WTC11 (cell line): ENCODE results near the gene GRM7. TPM values are rescaled to one million over a fixed set of nuclear protein-coding genes. Genes with fewer than 3 reads are reported as not detected.

ENCODE experiments used
- ATAC-seq: fragments of 200-7000 bp; cut with Tn5 transposase; 2 replicates; pipeline ENCODE4 v1.10.0; 2021; ENCODE audit warnings: mild to moderate bottlenecking, moderate library complexity
- CTCF ChIA-PET: fragments of 300-600 bp; sonication (Branson Sonifier 250); formaldehyde crosslinking; loops from one replicate; lab custom pipeline; 2021; ENCODE audit warnings: antibody characterized with exemption; lab: Charles Lee
- POLR2A ChIA-PET: fragments of 350-600 bp; sonication (Branson Sonifier 250); formaldehyde crosslinking; loops from one replicate; lab custom pipeline; 2021; ENCODE audit warnings: antibody characterized with exemption; lab: Charles Lee
- DNase-seq: peaks from one replicate; pipeline ENCODE4 v3.0.0; 2021; ENCODE audit warnings: low spot score
- H3K27ac Mint-ChIP-seq: 2 replicates; pipeline ENCODE4 v1.8.0; 2021; ENCODE audit warnings: mixed read lengths
- H3K27me3 Mint-ChIP-seq: 2 replicates; pipeline ENCODE4 v1.8.0; 2021; ENCODE audit warnings: low read depth, mild to moderate bottlenecking, moderate library complexity, mixed read lengths
- H3K36me3 Mint-ChIP-seq: 2 replicates; pipeline ENCODE4 v1.8.0; 2021; ENCODE audit warnings: mixed read lengths
- H3K4me1 Mint-ChIP-seq: 2 replicates; pipeline ENCODE4 v1.8.0; 2022; ENCODE audit warnings: mixed read lengths
- H3K4me3 Mint-ChIP-seq: 2 replicates; pipeline ENCODE4 v1.8.0; 2021; ENCODE audit warnings: mild to moderate bottlenecking, moderate library complexity, mixed read lengths
- H3K9me3 Mint-ChIP-seq: 2 replicates; pipeline ENCODE4 v1.8.0; 2021; ENCODE audit warnings: mixed read lengths
- ARID4B ChIP-seq: sonication (generic); formaldehyde crosslinking; IDR thresholded peaks from 2 replicates; pipeline ENCODE4 v1.8.0; 2023; ENCODE audit warnings: missing genetic modification reagents, mild to moderate bottlenecking, borderline replicate concordance
- ATF3 ChIP-seq: sonication (generic); formaldehyde crosslinking; conservative IDR thresholded peaks from 2 replicates; pipeline ENCODE4 v1.8.1; 2022; ENCODE audit warnings: mild to moderate bottlenecking, missing genetic modification reagents
- CBFB ChIP-seq: sonication (generic); formaldehyde crosslinking; IDR thresholded peaks from 2 replicates; pipeline ENCODE4 v1.8.1; 2022; ENCODE audit warnings: mild to moderate bottlenecking, low read depth, missing genetic modification reagents
- CREB1 ChIP-seq: sonication (generic); formaldehyde crosslinking; IDR thresholded peaks from 2 replicates; pipeline ENCODE4 v1.8.0; 2023; ENCODE audit warnings: mild to moderate bottlenecking, missing genetic modification reagents
- E2F5 ChIP-seq: sonication (generic); formaldehyde crosslinking; IDR thresholded peaks from 2 replicates; pipeline ENCODE4 v1.8.1; 2022; ENCODE audit warnings: mild to moderate bottlenecking, moderate library complexity, missing genetic modification reagents
- ESRRA ChIP-seq: sonication (generic); formaldehyde crosslinking; IDR thresholded peaks from 2 replicates; pipeline ENCODE4 v1.8.1; 2022; ENCODE audit warnings: mild to moderate bottlenecking, missing genetic modification reagents, borderline replicate concordance
- HMGA2 ChIP-seq: fragments of 250-450 bp; sonication (Bioruptor Pico); IDR thresholded peaks from 2 replicates; pipeline ENCODE4 v1.4.0; 2021; ENCODE audit warnings: mild to moderate bottlenecking, moderate library complexity
- KAT7 ChIP-seq: sonication (generic); formaldehyde crosslinking; IDR thresholded peaks from 2 replicates; pipeline ENCODE4 v1.8.1; 2023; ENCODE audit warnings: missing genetic modification reagents, mild to moderate bottlenecking, borderline replicate concordance
- NR1H2 ChIP-seq: sonication (generic); formaldehyde crosslinking; IDR thresholded peaks from 2 replicates; pipeline ENCODE4 v1.9.0; 2021; ENCODE audit warnings: mild to moderate bottlenecking, moderate library complexity, missing genetic modification reagents
- SOX15 ChIP-seq: fragments of 250-450 bp; sonication (Bioruptor Pico); IDR thresholded peaks from 2 replicates; pipeline ENCODE4 v1.9.0; 2021; ENCODE audit warnings: mild to moderate bottlenecking
- STAT6 ChIP-seq: sonication (generic); formaldehyde crosslinking; conservative IDR thresholded peaks from 2 replicates; pipeline ENCODE4 v1.8.1; 2023; ENCODE audit warnings: mild to moderate bottlenecking, low read depth, missing genetic modification reagents, moderate library complexity
- TEAD1 ChIP-seq: sonication (generic); formaldehyde crosslinking; IDR thresholded peaks from 2 replicates; pipeline ENCODE4 v1.8.0; 2022; ENCODE audit warnings: mild to moderate bottlenecking, missing genetic modification reagents
- ZNF138 ChIP-seq: sonication (generic); formaldehyde crosslinking; conservative IDR thresholded peaks from 2 replicates; pipeline ENCODE4 v1.8.1; 2022; ENCODE audit warnings: mild to moderate bottlenecking, moderate library complexity, missing genetic modification reagents
- ZNF416 ChIP-seq: fragments of 250-450 bp; sonication (Bioruptor Pico); IDR thresholded peaks from 2 replicates; pipeline ENCODE4 v1.9.0; 2021; ENCODE audit warnings: mild to moderate bottlenecking, inconsistent platforms
- total RNA-seq: library from RNA; stranded (reverse); gene quantifications from 3 replicates; pipeline ENCODE4 v1.2.3, GENCODE V29; 2021
- TF ChIP-seq, protein P1 (sequence below): sonication (generic); formaldehyde crosslinking; IDR thresholded peaks from 2 replicates; pipeline ENCODE4 v1.8.1; 2023; ENCODE audit warnings: mild to moderate bottlenecking, missing genetic modification reagents, moderate library complexity
- TF ChIP-seq, protein P2 (sequence below): sonication (generic); formaldehyde crosslinking; IDR thresholded peaks from 2 replicates; pipeline ENCODE4 v1.8.1; 2022; ENCODE audit warnings: low read depth, mild to moderate bottlenecking, moderate library complexity, missing genetic modification reagents, borderline replicate concordance
- TF ChIP-seq, protein P3 (sequence below): sonication (generic); formaldehyde crosslinking; IDR thresholded peaks from 2 replicates; pipeline ENCODE4 v1.8.0; 2022; ENCODE audit warnings: mild to moderate bottlenecking, missing genetic modification reagents

Gene GRM7
- total RNA-seq, 1 experiment from 2014 or later: 0.42 TPM

DNA sequence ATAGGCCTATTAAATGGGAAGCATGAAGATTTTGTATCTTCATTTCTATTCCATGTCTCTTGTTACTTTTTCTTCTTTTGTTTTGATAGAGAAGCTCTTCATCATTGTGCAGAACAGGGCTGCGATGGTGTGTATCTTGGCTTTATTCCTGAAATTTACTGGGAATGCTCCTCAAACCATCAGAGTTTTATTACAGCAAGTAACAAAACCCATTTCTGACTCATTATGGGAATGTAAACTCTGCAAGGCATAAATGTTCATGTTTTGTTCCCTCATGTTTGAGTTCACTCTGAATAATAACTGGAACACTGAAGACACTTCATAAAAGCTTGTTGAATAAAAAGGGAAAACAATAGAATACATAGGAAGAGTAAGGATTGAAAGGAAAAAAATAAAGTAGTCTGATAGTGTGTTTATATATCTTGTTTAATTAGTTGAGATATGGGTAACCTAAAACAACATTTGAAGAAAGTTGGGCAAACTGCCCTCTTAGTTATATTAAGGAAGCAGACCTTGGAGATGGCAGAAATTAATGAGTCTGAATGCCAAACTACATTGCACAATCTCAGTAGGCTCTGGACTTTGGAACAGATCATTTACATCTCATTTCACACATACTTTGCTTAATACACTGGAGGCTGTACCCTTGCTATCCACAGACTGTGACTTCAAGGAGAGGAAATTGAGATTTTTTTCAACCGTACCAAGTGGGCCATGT is 521.5 kb downstream of the GRM7 start:
- no peak for TF ChIP-seq ARID4B (CRISPR knock-in tag)
- TF ChIP-seq, protein P1, sequence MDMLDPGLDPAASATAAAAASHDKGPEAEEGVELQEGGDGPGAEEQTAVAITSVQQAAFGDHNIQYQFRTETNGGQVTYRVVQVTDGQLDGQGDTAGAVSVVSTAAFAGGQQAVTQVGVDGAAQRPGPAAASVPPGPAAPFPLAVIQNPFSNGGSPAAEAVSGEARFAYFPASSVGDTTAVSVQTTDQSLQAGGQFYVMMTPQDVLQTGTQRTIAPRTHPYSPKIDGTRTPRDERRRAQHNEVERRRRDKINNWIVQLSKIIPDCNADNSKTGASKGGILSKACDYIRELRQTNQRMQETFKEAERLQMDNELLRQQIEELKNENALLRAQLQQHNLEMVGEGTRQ: no peak
- no peak for TF ChIP-seq NR1H2 (CRISPR knock-in tag)
- no peak for TF ChIP-seq ZNF416
- no peak for TF ChIP-seq HMGA2 (CRISPR knock-in tag)
- no peak for TF ChIP-seq CREB1 (CRISPR knock-in tag)
- no peak for TF ChIP-seq ESRRA (CRISPR knock-in tag)
- TF ChIP-seq KAT7 (CRISPR knock-in tag): no peak
- no peak for TF ChIP-seq STAT6 (CRISPR knock-in tag)
- TF ChIP-seq, protein P2, sequence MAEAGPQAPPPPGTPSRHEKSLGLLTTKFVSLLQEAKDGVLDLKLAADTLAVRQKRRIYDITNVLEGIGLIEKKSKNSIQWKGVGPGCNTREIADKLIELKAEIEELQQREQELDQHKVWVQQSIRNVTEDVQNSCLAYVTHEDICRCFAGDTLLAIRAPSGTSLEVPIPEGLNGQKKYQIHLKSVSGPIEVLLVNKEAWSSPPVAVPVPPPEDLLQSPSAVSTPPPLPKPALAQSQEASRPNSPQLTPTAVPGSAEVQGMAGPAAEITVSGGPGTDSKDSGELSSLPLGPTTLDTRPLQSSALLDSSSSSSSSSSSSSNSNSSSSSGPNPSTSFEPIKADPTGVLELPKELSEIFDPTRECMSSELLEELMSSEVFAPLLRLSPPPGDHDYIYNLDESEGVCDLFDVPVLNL: no peak
- no peak for TF ChIP-seq ATF3 (CRISPR knock-in tag)
- no peak for TF ChIP-seq ZNF138 (CRISPR knock-in tag)
- no peak for TF ChIP-seq SOX15 (CRISPR knock-in tag)
- no peak for TF ChIP-seq TEAD1 (CRISPR knock-in tag)
- TF ChIP-seq E2F5: no peak
- TF ChIP-seq CBFB (CRISPR knock-in tag): no peak
- TF ChIP-seq, protein P3, sequence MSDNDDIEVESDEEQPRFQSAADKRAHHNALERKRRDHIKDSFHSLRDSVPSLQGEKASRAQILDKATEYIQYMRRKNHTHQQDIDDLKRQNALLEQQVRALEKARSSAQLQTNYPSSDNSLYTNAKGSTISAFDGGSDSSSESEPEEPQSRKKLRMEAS (CRISPR knock-in tag): no peak
- peaks cover 3% of the 10 kb centered on the region for H3K4me1 Mint-ChIP-seq
- DNase-seq (no peak), ATAC-seq (no peak)
- H3K27me3 Mint-ChIP-seq: no peaks in the 10 kb centered on the region
- H3K27ac Mint-ChIP-seq: no peak overlapping the region
- H3K9me3 Mint-ChIP-seq: no peaks in the 10 kb centered on the region; the same call in 1 of the 2 replicates
- no peaks in the 10 kb centered on the region for H3K36me3 Mint-ChIP-seq
- H3K4me3 Mint-ChIP-seq: no peak overlapping the region
- ChIA-PET CTCF (no interaction called here), POLR2A (no interaction called here)
